ENCODE data around the gene ERGIC3.

Gene ERGIC3

DNA sequence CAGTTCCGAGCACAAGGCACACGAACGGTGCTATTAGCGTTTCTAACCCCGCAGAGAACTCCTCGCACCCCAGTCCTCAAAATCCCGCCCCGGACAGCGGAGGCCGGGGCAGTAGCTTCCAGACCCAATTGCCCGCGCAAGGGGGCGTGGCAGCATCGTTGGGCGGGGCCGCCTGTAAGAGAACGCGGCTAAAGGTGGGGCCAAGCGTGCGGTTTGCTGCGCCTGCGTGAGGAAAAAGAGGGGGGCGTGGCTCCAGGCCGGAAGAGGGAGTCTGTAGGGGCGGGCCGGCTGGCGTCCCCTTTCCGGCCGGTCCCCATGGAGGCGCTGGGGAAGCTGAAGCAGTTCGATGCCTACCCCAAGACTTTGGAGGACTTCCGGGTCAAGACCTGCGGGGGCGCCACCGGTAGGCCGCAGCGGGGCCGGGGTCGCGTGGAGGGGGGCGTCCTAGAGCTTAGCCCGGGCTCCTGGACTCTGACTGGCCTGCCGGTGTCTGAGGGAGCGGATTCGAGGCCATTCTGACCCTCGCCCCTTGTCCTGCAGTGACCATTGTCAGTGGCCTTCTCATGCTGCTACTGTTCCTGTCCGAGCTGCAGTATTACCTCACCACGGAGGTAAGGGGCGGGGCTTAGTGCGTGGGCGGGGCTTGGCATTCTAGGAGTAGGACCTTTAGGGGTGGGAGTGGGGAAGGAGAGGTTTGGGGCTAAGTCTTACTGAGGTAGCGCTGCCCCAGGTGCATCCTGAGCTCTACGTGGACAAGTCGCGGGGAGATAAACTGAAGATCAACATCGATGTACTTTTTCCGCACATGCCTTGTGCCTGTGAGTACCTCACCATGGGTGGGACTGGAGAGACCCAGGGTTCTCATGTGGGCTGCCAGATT, at the start of gene ERGIC3:
ERGIC3 (plus strand) TSS at position 296 of the 880 bp plus-strand sequence; CDS start at position 316, 20 bp downstream.
- TF ChIP-seq, protein P1, sequence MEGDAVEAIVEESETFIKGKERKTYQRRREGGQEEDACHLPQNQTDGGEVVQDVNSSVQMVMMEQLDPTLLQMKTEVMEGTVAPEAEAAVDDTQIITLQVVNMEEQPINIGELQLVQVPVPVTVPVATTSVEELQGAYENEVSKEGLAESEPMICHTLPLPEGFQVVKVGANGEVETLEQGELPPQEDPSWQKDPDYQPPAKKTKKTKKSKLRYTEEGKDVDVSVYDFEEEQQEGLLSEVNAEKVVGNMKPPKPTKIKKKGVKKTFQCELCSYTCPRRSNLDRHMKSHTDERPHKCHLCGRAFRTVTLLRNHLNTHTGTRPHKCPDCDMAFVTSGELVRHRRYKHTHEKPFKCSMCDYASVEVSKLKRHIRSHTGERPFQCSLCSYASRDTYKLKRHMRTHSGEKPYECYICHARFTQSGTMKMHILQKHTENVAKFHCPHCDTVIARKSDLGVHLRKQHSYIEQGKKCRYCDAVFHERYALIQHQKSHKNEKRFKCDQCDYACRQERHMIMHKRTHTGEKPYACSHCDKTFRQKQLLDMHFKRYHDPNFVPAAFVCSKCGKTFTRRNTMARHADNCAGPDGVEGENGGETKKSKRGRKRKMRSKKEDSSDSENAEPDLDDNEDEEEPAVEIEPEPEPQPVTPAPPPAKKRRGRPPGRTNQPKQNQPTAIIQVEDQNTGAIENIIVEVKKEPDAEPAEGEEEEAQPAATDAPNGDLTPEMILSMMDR (conservative IDR thresholded peaks at IDR 0.05), result no peak
- peak within 1 kb of the TSS; percentile 79 for H3K27ac ChIP-seq

DNA sequence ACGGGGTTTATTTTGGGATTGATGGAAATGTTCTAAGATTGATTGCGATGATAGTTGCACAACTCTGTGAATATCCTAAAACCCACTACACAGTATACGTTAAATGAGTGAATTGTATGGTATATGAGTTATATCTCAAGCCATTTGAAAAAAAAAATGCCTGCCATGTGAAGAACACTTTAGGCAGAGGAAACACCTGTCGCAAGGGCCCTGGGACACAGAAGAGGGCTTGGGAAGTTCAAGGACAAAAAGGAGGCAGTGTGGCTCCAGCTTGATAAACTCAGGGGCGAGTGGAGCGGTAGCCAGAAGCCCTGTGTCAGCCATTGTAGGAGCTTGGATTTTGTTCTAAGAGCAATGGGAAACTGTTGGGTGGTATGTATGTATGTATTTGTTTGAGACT, 49.5 kb upstream of the ERGIC3 start:
- TF ChIP-seq, protein P1 (conservative IDR thresholded peaks at IDR 0.05), result no peak
- no peak overlapping the region for H3K27ac ChIP-seq

DNA sequence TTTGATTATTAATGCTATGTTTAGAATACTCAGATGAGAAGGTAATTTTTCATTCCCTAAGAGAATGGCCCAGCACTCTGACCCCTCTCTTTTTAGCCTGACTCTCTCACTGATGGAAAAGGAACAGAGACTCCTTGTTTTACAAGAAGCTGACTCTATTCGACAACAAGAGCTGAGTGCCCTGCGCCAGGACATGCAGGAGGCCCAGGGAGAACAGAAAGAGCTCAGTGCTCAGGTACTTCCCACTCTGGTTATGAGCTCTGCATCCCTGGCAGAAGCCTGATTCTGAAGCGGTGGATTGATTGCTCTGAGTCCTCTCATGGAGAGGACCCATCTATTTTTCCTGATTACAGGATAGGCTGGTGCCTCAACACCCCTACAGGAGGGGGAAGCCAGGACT, 45.4 kb upstream of the ERGIC3 start:
- TF ChIP-seq, protein P1 (conservative IDR thresholded peaks at IDR 0.05), result no peak
- H3K27ac ChIP-seq, result no peak overlapping the region

DNA sequence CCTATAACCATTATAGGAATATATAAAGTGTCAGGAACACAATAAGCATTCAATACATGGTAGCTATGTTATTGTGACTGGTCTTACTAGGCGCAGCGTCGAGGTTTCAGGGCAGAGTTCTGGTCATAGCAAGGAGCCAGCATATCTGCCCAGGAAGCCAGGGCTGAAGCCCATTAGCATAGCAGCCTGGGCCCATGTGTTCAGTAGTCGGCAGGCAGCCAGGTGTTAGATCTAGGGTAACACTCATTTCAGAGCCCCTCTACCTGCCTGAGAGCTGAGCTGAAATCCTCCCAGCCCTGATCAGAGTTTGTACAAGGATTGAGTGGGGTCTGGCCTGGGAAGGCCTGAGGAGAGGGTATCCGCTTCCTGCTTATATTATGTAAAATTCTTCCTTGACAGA, 44.6 kb upstream of the ERGIC3 start:
- TF ChIP-seq, protein P1 (conservative IDR thresholded peaks at IDR 0.05), result no peak
- H3K27ac ChIP-seq, result no peak overlapping the region

DNA sequence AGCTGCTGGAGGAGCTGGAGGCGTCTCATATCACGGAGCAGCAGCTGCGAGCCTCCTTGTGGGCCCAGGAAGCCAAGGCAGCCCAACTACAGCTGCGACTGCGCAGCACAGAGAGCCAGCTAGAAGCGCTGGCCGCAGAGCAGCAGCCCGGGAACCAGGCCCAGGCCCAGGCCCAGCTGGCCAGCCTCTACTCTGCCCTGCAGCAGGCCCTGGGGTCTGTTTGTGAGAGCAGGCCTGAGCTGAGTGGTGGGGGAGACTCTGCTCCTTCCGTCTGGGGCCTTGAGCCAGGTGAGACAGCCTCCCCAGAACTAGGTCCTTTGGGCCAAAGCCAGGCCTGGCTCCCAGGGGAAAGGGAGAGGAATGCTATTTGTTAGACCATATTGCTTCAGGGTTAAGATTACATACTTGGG, 44.1 kb upstream of the ERGIC3 start:
- TF ChIP-seq, protein P1 (conservative IDR thresholded peaks at IDR 0.05), result no peak
- H3K27ac ChIP-seq, result no peak overlapping the region

DNA sequence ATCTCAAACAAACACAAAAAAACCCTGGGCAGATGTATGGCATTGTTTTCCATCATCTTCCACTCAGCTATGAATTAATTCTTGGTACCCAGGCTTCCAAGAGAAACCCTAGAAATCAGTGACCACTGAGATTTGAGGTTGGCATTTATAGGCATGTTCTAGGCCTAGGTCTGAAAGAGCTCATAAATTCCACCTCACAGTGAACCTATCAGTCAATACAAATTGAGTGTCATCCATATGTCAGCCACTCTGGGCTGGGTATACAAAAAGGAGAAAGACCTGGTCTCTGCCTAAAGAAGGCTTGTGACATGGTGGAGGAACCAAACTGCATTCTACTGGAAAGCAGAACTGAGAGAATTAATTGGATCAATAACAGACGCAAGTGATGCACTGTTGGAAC, 42.6 kb upstream of the ERGIC3 start:
- no peak overlapping the region for H3K27ac ChIP-seq
- TF ChIP-seq, protein P1 (conservative IDR thresholded peaks at IDR 0.05), result no peak

DNA sequence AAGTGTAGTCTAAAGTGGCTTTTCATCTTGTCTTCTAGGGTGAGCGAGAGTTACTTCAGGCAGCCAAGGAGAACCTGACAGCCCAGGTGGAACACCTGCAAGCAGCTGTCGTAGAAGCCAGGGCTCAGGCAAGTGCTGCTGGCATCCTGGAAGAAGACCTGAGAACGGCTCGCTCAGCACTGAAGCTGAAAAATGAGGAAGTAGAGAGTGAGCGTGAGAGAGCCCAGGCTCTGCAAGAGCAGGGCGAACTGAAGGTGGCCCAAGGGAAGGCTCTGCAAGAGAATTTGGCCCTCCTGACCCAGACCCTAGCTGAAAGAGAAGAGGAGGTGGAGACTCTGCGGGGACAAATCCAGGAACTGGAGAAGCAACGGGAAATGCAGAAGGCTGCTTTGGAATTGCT, 39.5 kb upstream of the ERGIC3 start:
- TF ChIP-seq, protein P1 (conservative IDR thresholded peaks at IDR 0.05), result no peak
- no peak overlapping the region for H3K27ac ChIP-seq
